HepG2 (cell line): ENCODE measurements around the gene TADA1. TPM values are rescaled to one million over a fixed set of nuclear protein-coding genes. Genes with fewer than 3 reads are reported as not detected.

Experiments
- ATAC-seq: fragments of 200-7000 bp; cut with Tn5 transposase; 3 replicates; pipeline ENCODE4 v1.9.1; 2020; ENCODE audit warnings: mild to moderate bottlenecking, moderate library complexity
- BruUV-seq: library from RNA; stranded (reverse); fragments of 400-500 nt; replicated peaks from 2 replicates; lab custom pipeline; 2021; lab: Mats Ljungman, UMichigan
- CTCF ChIA-PET: fragments of 300-600 bp; formaldehyde crosslinking; extraction: SDS; loops from one replicate; lab custom pipeline; 2021; ENCODE audit warnings: low total read pairs, inconsistent platforms, low intra/inter-chr PET ratio; lab: Yijun Ruan, JAX
- POLR2A ChIA-PET: fragments of 350-600 bp; sonication (Branson Sonifier 250); formaldehyde crosslinking; loops from one replicate; lab custom pipeline; 2020; ENCODE audit warnings: antibody characterized with exemption, inconsistent platforms; lab: Yijun Ruan, JAX
- DNase-seq: peaks from one replicate; pipeline ENCODE4 v3.0.0-alpha.2; 2015; ENCODE audit warnings: low spot score
- FAIRE-seq: peaks from 3 replicates; lab custom pipeline; 2011; peaks lifted over from hg19 to GRCh38; lab: Jason Lieb, UNC
- H2AFZ ChIP-seq: one replicate; pipeline ENCODE4 v1.6.1; 2011; ENCODE audit warnings: low read length, inconsistent platforms
- H3K27ac ChIP-seq: fragments of 300-600 bp; 3 replicates; pipeline ENCODE4 v1.8.0; 2011; ENCODE audit warnings: mixed run types, mild to moderate bottlenecking, mixed read lengths, low read length, inconsistent platforms; ENCODE audit not compliant: insufficient read depth; ENCODE audit errors: extremely low read length
- H3K27me3 ChIP-seq, 2 experiments: fragments of 200-600 bp in 1 of 2; 2 replicates in 1 of 2; 3 replicates in 1 of 2; pipeline versions ENCODE4 v1.6.0 to v1.8.0; 2011; ENCODE audit warnings: low read length in 2 of 2, mild to moderate bottlenecking in 2 of 2, moderate library complexity in 2 of 2, inconsistent platforms in 1 of 2; ENCODE audit not compliant: insufficient read depth in 2 of 2, control insufficient read depth in 1 of 2
- H3K36me3 ChIP-seq, 2 experiments: fragments of 200-600 bp in 1 of 2; replicated peaks in 1 of 2; 2 replicates in 1 of 2; 3 replicates in 1 of 2; pipeline versions ENCODE4 v1.5.1 to v1.8.0; 2011; ENCODE audit warnings: low read length in 2 of 2, inconsistent platforms in 1 of 2; ENCODE audit not compliant: insufficient read depth in 2 of 2, control insufficient read depth in 1 of 2
- H3K4me1 ChIP-seq: 2 replicates; pipeline ENCODE4 v1.5.1; 2012; ENCODE audit warnings: low read length, inconsistent platforms; ENCODE audit not compliant: insufficient read depth
- H3K4me2 ChIP-seq: 2 replicates; pipeline ENCODE4 v1.6.0; 2011; ENCODE audit warnings: low read depth, low read length, inconsistent platforms
- H3K4me3 ChIP-seq, 3 experiments: fragments of 200-600 bp in 1 of 3; sonication (generic), shearing (Covaris generic) in 1 of 3; replicated peaks in 1 of 3; 2 replicates each; pipeline ENCODE4 v1.5.1; 2011 to 2016; ENCODE audit warnings: low read length in 3 of 3, inconsistent platforms in 2 of 3, low read depth in 2 of 3, mild to moderate bottlenecking in 2 of 3, control low read depth in 1 of 3, mixed read lengths in 1 of 3; ENCODE audit not compliant: insufficient read depth in 1 of 3
- H3K79me2 ChIP-seq: one replicate; pipeline ENCODE4 v1.6.1; 2011; ENCODE audit warnings: low read length, inconsistent platforms; ENCODE audit not compliant: insufficient read depth
- H3K9ac ChIP-seq: 2 replicates; pipeline ENCODE4 v1.6.0; 2011; ENCODE audit warnings: mild to moderate bottlenecking, low read depth, low read length, inconsistent platforms; ENCODE audit not compliant: insufficient read depth
- H3K9me3 ChIP-seq: 2 replicates; pipeline ENCODE4 v1.5.1; 2012; ENCODE audit warnings: mild to moderate bottlenecking, low read length
- H4K20me1 ChIP-seq: 2 replicates; pipeline ENCODE4 v1.6.0; 2011; ENCODE audit warnings: inconsistent platforms, mild to moderate bottlenecking, low read length, moderate library complexity; ENCODE audit not compliant: insufficient read depth
- HDAC1 ChIP-seq: sonication (generic); formaldehyde crosslinking; IDR thresholded peaks from 2 replicates; pipeline ENCODE4 v1.5.1; 2020; ENCODE audit warnings: mild to moderate bottlenecking, missing genetic modification reagents
- ZNF550 ChIP-seq: sonication (generic); formaldehyde crosslinking; IDR thresholded peaks from 2 replicates; pipeline ENCODE4 v1.4.0; 2020; ENCODE audit warnings: mild to moderate bottlenecking, missing genetic modification reagents, borderline replicate concordance
- whole genome bisulfite sequencing: methylation state at CpG from one replicate; pipeline ENCODE4 v1.1.6; 2017; ENCODE audit warnings: low lambda C conversion rate; 5-methylcytosine and 5-hydroxymethylcytosine counted together
- in situ Hi-C: cut with HindIII; loops from 2 replicates; pipeline ENCODE4 v1.10.0; 2017; ENCODE audit warnings: low pct_unique_long_range_greater_than_20kb; ENCODE audit not compliant: extremely low pct_ligation_motif_present
- intact Hi-C: fragments of 100-400 bp; cut with micrococcal nuclease; formaldehyde crosslinking; loops from one replicate; pipeline ENCODE4 v1.10.0; 2022; ENCODE audit not compliant: unreplicated experiment
- polyA plus RNA-seq, 8 experiments: library from polyadenylated mRNA; depleted of rRNA in 3 of 8; stranded (reverse) in 7 of 8; unstranded in 1 of 8; fragments of >200 nt; fragmentation: Illumina TruSeq in 4 of 8; extraction: Trizol in 4 of 8; gene quantifications; 2 replicates each; pipeline versions ENCODE4 v1.2.1 to v1.2.3, GENCODE V29; 2011 to 2016; ENCODE audit warnings: low read depth in 4 of 8, missing spikeins in 1 of 8, mixed read lengths in 1 of 8; ENCODE audit not compliant: insufficient read depth in 1 of 8
- total RNA-seq, 5 experiments: library from RNA; depleted of rRNA; stranded (reverse); fragments of >200 nt; fragmentation: Illumina TruSeq; extraction: Trizol; gene quantifications; 2 replicates each; pipeline ENCODE4 v1.2.3, GENCODE V29; 2016; ENCODE audit warnings: low read depth in 1 of 5
- TF ChIP-seq, protein P1 (sequence below): IDR thresholded peaks from 2 replicates; pipeline ENCODE4 v1.6.1; 2016; ENCODE audit warnings: low read depth
- TF ChIP-seq, protein P2 (sequence below): sonication (generic); formaldehyde crosslinking; IDR thresholded peaks from 2 replicates; pipeline ENCODE4 v1.5.1; 2020; ENCODE audit warnings: mild to moderate bottlenecking, missing genetic modification reagents, moderate library complexity

Gene TADA1
- total and polyA plus RNA-seq, 2 of the 13 experiments (the other 11 are each of a cell fraction or from before 2014, with no cell fraction given), result 28.3 to 29.1 TPM

DNA sequence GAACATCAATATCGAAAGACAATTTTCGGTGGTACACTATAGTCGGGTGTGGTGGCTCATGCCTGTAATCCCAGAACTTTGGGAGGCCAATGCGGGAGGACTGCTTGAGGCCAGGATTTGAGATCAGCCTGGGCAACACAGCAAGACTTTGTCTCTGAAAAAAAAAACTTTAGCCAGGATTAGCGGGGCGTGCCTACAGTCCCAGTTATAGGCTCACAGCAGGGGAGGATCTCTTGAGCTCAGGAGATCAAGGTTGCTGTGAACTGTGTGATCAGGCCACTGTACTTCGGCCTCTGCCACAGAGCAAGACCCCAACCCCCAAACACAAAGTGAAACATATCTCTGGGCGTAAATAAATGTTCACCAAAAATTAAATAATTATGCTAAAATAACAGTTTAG lies 1.6 kb downstream of the TADA1 start (continued):
- TF ChIP-seq, protein P1, sequence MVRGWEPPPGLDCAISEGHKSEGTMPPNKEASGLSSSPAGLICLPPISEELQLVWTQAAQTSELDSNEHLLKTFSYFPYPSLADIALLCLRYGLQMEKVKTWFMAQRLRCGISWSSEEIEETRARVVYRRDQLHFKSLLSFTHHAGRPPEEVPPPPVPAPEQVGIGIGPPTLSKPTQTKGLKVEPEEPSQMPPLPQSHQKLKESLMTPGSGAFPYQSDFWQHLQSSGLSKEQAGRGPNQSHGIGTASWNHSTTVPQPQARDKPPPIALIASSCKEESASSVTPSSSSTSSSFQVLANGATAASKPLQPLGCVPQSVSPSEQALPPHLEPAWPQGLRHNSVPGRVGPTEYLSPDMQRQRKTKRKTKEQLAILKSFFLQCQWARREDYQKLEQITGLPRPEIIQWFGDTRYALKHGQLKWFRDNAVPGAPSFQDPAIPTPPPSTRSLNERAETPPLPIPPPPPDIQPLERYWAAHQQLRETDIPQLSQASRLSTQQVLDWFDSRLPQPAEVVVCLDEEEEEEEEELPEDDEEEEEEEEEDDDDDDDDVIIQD (CRISPR knock-in tag), result peak; percentile 57; the same call in 1 of the 2 replicates

DNA sequence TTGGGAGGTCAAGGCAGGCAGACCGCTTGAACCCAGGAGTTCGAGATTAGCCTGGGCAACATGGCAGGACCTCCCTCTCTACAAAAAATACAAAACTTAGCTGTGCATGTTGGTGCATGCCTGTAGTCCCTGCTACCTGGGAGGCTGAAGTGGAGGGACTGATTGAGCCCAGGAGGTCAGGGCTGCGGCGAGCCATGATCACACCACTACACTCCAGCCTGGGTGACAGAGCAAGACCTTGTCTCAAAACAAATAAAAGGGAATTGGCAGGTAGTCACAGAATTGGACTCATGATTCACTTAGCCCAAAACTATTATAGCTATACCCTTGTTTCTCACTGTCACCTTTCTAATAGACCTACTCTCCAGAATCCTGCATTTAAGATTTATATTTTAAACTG lies 5.5 kb downstream of the TADA1 start:
- peak; percentile 47 for ATAC-seq
- no peaks in the 10 kb centered on the region for H3K9me3 ChIP-seq
- ChIA-PET POLR2A (interaction anchor here (2.8 kb wide), 1 partner anchor 31 kb away, joined by 12 read pairs; the partner anchor contains the start of gene POGK), CTCF (no interaction called here)
- peaks cover 22% of the 10 kb centered on the region for H4K20me1 ChIP-seq
- no peaks in the 10 kb centered on the region; a peak in 1 of 5 replicates for H3K27me3 ChIP-seq
- H3K4me2 ChIP-seq, result no peak overlapping the region
- H3K79me2 ChIP-seq, result peaks cover 71% of the 10 kb centered on the region
- peak; percentile 15 for FAIRE-seq
- peaks cover 70% of the 10 kb centered on the region for H3K4me1 ChIP-seq
- peaks cover 5 to 27% of the 10 kb centered on the region in 2 experiments for H3K36me3 ChIP-seq
- 0 out of 2 replicates have a peak, but pooled peaks have one; percentile 15 for TF ChIP-seq HDAC1 (CRISPR knock-in tag)
- TF ChIP-seq, protein P2, sequence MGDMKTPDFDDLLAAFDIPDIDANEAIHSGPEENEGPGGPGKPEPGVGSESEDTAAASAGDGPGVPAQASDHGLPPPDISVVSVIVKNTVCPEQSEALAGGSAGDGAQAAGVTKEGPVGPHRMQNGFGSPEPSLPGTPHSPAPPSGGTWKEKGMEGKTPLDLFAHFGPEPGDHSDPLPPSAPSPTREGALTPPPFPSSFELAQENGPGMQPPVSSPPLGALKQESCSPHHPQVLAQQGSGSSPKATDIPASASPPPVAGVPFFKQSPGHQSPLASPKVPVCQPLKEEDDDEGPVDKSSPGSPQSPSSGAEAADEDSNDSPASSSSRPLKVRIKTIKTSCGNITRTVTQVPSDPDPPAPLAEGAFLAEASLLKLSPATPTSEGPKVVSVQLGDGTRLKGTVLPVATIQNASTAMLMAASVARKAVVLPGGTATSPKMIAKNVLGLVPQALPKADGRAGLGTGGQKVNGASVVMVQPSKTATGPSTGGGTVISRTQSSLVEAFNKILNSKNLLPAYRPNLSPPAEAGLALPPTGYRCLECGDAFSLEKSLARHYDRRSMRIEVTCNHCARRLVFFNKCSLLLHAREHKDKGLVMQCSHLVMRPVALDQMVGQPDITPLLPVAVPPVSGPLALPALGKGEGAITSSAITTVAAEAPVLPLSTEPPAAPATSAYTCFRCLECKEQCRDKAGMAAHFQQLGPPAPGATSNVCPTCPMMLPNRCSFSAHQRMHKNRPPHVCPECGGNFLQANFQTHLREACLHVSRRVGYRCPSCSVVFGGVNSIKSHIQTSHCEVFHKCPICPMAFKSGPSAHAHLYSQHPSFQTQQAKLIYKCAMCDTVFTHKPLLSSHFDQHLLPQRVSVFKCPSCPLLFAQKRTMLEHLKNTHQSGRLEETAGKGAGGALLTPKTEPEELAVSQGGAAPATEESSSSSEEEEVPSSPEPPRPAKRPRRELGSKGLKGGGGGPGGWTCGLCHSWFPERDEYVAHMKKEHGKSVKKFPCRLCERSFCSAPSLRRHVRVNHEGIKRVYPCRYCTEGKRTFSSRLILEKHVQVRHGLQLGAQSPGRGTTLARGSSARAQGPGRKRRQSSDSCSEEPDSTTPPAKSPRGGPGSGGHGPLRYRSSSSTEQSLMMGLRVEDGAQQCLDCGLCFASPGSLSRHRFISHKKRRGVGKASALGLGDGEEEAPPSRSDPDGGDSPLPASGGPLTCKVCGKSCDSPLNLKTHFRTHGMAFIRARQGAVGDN (CRISPR knock-in tag), result peak; percentile 22; the same call in 1 of the 2 replicates
- no peak for TF ChIP-seq ZNF550 (CRISPR knock-in tag)
- peak overlapping the region; percentile 29 for H3K27ac ChIP-seq
- in situ Hi-C loops, result no loop called here
- peak; percentile 16 for DNase-seq
- WGBS, result 80% methylated on average over 4 of the region's 4 CpGs
- H3K9ac ChIP-seq, result no peak overlapping the region
- intact Hi-C loops, result no loop called here
- no TSS peak for BruUV-seq
- H2AFZ ChIP-seq, result no peak overlapping the region
- H3K4me3 ChIP-seq, result no peak overlapping the region
